Esophagus muscularis mucosa (tissue), 4 donors: Measurements from ENCODE around the gene ZNF629. TPM values are rescaled to one million over a fixed set of nuclear protein-coding genes. Genes with fewer than 3 reads are reported as not detected.

Experiments used
- DNase-seq: peaks from one replicate; pipeline ENCODE4 v3.0.0-alpha.2; 2017; ENCODE audit errors: extremely low spot score
- H3K27ac ChIP-seq, 4 donors: fragments of 200-600 bp; sonication (generic); replicated peaks in 1 of 4; 1 replicate in 3 of 4; 2 replicates in 1 of 4; pipeline ENCODE4 v1.5.1; 2016 to 2019; ENCODE audit warnings: mild to moderate bottlenecking in 1 of 4
- H3K27me3 ChIP-seq, 4 donors: fragments of 200-600 bp; sonication (generic); one replicate each; pipeline versions ENCODE4 v1.5.1 to v1.6.0; 2016 to 2019
- H3K36me3 ChIP-seq, 4 donors: fragments of 200-600 bp; sonication (generic); one replicate each; pipeline ENCODE4 v1.5.1; 2016 to 2019
- H3K4me1 ChIP-seq, 4 donors: fragments of 200-600 bp; sonication (generic); one replicate each; pipeline ENCODE4 v1.5.1; 2016 to 2019
- H3K4me3 ChIP-seq, 4 donors: fragments of 200-600 bp; sonication (generic); 1 replicate in 2 of 4; 2 replicates in 2 of 4; pipeline ENCODE4 v1.5.1; 2016 to 2019; ENCODE audit warnings: mild to moderate bottlenecking in 4 of 4, moderate library complexity in 1 of 4
- H3K9me3 ChIP-seq, 4 donors: fragments of 200-600 bp; sonication (generic); 1 replicate in 3 of 4; 2 replicates in 1 of 4; pipeline ENCODE4 v1.5.1; 2016 to 2019
- EP300 ChIP-seq: sonication (generic); formaldehyde crosslinking; IDR thresholded peaks from one replicate; pipeline ENCODE4 v1.6.1; 2017; ENCODE audit warnings: antibody characterized with exemption
- POLR2A ChIP-seq: fragments of 450-650 bp; IDR thresholded peaks from one replicate; pipeline ENCODE4 v1.6.1; 2017; ENCODE audit warnings: antibody characterized with exemption, moderate library complexity, mild to moderate bottlenecking, low read depth
- POLR2AphosphoS5 ChIP-seq, 2 donors: sonication (generic); formaldehyde crosslinking; IDR thresholded peaks; one replicate each; pipeline ENCODE4 v1.6.1; 2017; ENCODE audit warnings: antibody characterized with exemption in 2 of 2
- WGBS: methylation state at CpG from one replicate; pipeline ENCODE4 v1.1.5; 2018; 5-methylcytosine and 5-hydroxymethylcytosine counted together
- intact Hi-C: fragments of 100-400 bp; cut with DNase I; formaldehyde crosslinking; loops from one replicate; pipeline ENCODE4 v1.15.1; 2023
- total RNA-seq, 4 donors: library from RNA; depleted of rRNA; stranded (reverse); fragments of >200 nt; gene quantifications; one replicate each; pipeline versions ENCODE4 v1.1.0 to v1.2.1, GENCODE V29; 2016
- TF ChIP-seq, protein P1 (sequence below), 3 experiments: fragments of 200-600 bp in 2 of 3; fragments of 450-650 bp in 1 of 3; sonication (generic) in 2 of 3; IDR thresholded peaks; one replicate each; pipeline ENCODE4 v1.5.1; 2017 to 2019; ENCODE audit warnings: antibody characterized with exemption in 3 of 3, mild to moderate bottlenecking in 2 of 3, moderate library complexity in 1 of 3

The ZNF629 gene
- total RNA-seq, 4 donors from 2014 or later, result 10.4 to 17.1 (median 15.4) TPM

DNA sequence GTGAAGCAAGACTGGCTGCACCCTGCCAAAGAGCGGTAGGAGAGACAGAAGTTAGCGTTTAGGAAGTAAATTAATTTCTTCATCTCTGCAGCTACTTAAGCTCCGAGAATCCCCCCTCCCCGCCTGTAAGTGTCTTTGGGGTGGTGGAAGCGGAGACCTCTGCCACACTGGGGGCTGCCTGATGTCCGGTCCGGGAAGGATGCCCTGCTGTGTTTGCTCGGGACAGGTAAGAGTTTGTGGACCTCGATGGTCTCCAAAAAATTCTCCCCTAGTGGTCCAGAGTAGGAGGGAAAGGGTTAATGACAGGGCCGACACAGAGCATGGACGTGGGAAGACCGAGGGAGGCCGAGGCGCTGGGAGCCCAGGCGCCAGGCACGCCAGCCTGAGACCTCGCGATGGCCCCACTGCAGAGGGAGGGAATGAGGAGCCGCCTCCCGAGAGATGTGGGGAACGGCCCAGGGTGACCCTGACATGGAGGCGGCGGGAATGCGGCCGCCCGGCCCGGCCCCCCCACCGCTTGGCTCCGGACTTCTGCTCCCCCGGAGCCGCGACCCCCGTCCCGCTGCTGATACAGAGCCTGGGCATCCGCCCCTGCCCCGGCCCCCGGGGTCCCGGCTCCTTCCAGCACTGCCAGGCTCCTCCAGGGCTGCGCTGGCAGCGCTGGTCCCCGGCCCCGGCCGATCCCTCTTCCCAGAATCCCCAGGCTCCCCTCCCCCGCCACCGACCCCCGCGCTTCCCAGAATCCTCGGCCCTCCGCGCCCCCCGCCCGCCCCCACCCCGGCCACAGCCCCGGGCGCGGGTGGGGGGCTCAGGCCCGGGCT lies 680 bp downstream of the ZNF629 start:
- Histone ChIP-seq H3K4me3 (peak overlapping the region; percentile 77 to 99 (median 98)), H3K4me1 (peaks cover 19 to 39% (median 29%) of the 10 kb centered on the region in 4 donors), H3K36me3 (peaks cover 20 to 39% (median 32%) of the 10 kb centered on the region in 4 donors), H3K9me3 (no peaks in the 10 kb centered on the region), H3K27ac (peak overlapping the region; percentile 91 to 97 (median 94)), H3K27me3 (no peaks in the 10 kb centered on the region)
- 12% methylated on average over 9 of the region's 57 CpGs for WGBS
- TF ChIP-seq, protein P1, sequence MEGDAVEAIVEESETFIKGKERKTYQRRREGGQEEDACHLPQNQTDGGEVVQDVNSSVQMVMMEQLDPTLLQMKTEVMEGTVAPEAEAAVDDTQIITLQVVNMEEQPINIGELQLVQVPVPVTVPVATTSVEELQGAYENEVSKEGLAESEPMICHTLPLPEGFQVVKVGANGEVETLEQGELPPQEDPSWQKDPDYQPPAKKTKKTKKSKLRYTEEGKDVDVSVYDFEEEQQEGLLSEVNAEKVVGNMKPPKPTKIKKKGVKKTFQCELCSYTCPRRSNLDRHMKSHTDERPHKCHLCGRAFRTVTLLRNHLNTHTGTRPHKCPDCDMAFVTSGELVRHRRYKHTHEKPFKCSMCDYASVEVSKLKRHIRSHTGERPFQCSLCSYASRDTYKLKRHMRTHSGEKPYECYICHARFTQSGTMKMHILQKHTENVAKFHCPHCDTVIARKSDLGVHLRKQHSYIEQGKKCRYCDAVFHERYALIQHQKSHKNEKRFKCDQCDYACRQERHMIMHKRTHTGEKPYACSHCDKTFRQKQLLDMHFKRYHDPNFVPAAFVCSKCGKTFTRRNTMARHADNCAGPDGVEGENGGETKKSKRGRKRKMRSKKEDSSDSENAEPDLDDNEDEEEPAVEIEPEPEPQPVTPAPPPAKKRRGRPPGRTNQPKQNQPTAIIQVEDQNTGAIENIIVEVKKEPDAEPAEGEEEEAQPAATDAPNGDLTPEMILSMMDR (IDR thresholded peaks at IDR 0.05), result no peak
- no peak for TF ChIP-seq EP300
- TF ChIP-seq POLR2A, result no peak
- no peak for TF ChIP-seq POLR2AphosphoS5 (IDR thresholded peaks at IDR 0.05)
- no peak for DNase-seq
- intact Hi-C loops, result loop anchor here (2.0 kb wide), 1 partner anchor 18 kb away; no protein-coding TSS in a partner anchor

DNA sequence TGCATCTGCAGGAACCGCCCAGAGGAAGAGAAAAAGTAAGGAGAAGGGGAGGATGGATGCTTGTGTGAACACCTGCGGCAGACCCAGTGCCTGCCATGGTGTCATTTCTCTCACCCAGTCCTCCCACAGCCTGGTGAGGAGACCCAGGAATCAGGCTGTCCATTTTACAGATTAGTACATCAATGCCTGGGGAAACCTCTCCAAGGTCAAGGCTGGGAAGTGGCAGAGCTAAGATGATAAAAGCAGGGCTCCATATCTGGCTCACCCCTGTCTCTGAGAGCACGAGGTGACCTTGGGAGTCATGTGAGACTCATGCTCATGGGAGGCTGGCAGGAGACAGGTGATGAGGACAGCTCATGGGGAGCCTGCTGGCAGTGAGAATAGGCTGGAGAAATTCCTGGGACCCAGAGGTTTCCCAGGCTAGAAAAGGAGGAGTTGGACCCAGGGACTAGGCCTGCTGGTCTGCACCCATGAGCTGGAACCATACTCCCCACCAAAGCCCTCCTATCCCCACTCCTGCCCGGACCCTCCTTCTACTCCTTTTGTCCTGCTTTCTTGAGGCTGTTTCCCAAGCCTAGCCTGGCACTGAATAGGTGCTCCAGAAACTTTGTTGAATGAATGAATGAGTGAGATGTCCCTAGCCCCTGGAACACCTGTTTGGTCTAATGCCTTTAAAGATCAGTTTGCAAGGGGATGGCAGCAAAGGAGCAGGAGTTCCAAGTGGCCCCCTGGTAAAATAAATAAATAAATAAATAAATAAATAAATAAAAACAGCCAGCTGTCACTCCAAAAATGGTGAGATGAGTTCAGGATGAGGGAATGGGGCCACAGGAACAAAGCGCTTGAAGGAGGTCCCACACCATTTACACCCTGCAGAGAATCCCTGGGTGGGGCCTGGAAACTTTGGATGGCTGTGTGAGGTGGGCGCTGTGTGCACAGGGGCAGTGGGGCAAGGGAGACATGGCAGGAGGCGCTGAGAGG lies 1.6 kb downstream of the ZNF629 start:
- no peaks in the 10 kb centered on the region for H3K9me3 ChIP-seq
- H3K4me1 ChIP-seq, result peaks cover 19 to 39% (median 29%) of the 10 kb centered on the region in 4 donors
- H3K27me3 ChIP-seq, result no peaks in the 10 kb centered on the region
- 69% methylated on average over 7 of the region's 7 CpGs for WGBS
- intact Hi-C loops, result loop anchor here (2.0 kb wide), 1 partner anchor 19 kb away; no protein-coding TSS in a partner anchor
- TF ChIP-seq POLR2AphosphoS5 (IDR thresholded peaks at IDR 0.05), result no peak
- no peak for TF ChIP-seq EP300
- TF ChIP-seq POLR2A, result no peak
- TF ChIP-seq, protein P1 (IDR thresholded peaks at IDR 0.05), result no peak
- peak overlapping the region; percentile 77 to 99 (median 98) for H3K4me3 ChIP-seq
- no peak for DNase-seq
- H3K27ac ChIP-seq, result peak overlapping the region; percentile 91 to 97 (median 94)
- H3K36me3 ChIP-seq, result peaks cover 20 to 42% (median 38%) of the 10 kb centered on the region in 4 donors

DNA sequence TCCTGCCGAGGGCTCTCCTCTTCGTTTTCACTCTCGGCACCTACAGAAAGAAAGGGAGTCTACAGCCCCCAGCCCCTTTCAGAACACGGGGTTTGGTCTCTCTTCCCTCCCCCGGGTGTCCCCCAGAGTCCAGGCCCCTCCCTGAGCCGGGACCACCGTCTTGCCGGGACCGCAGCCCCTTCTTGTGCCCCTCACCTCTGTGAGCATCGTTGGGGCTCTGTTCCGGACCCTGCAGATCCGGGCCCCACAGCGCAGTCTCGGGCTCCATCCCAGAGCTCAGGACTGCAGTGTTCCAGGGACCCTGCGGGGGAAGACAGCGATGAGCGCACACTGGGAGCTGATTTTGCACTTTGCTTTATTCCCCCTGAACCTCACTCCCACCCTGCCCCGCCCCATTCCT lies 2.8 kb downstream of the ZNF629 start:
- H3K4me1 ChIP-seq, result peaks cover 19 to 39% (median 29%) of the 10 kb centered on the region in 4 donors
- DNase-seq, result no peak
- no peaks in the 10 kb centered on the region for H3K9me3 ChIP-seq
- no peak for TF ChIP-seq POLR2AphosphoS5 (IDR thresholded peaks at IDR 0.05)
- H3K36me3 ChIP-seq, result peaks cover 20 to 48% (median 38%) of the 10 kb centered on the region in 4 donors
- H3K27me3 ChIP-seq, result no peaks in the 10 kb centered on the region
- intact Hi-C loops, result no loop called here
- WGBS, result 84% methylated on average over 18 of the region's 18 CpGs
- H3K27ac ChIP-seq, result no peak overlapping the region
- H3K4me3 ChIP-seq, result no peak overlapping the region

DNA sequence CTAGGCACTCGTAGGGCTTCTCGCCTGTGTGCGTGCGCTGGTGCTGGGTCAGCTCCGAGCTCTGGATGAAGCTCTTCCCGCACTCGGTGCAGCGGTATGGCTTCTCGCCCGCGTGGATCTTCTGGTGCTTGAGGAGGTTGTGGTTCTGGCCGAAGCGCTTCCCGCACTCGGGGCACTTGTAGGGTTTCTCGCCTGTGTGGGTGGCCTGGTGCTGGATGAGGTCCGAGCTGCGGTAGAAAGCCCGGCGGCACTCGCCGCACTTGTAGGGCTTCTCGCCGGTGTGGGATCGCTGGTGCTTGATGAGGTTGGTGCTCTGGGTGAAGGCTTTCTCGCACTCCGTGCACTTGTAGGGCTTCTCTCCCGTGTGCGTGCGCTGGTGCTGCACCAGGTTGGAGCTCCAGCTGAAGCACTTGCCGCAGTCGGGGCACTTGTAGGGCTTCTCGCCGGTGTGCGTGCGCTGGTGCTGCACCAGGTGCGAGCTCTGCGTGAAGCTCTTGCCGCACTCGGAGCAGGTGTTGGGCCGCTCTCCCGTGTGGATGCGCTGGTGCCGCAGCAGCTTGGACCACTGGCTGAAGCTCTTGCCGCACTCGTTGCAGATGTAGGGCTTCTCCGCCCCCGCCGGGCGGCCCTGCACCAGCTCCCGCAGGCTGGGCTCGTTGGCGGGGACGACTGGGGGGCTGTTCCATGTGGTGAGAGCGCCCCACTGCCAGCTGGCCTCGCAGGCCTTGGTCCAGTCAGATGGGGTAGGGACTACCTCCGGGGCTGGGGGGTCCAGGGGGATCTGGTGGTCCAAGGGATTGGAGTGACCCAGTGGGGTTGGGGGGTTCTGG lies 3.5 kb downstream of the ZNF629 start:
- TF ChIP-seq POLR2A (no peak), EP300 (no peak), POLR2AphosphoS5 (IDR thresholded peaks at IDR 0.05) (no peak)
- TF ChIP-seq, protein P1 (IDR thresholded peaks at IDR 0.05), result no peak
- Histone ChIP-seq H3K9me3 (no peaks in the 10 kb centered on the region), H3K4me1 (peaks cover 19 to 44% (median 32%) of the 10 kb centered on the region in 4 donors), H3K4me3 (no peak overlapping the region), H3K27ac (no peak overlapping the region), H3K36me3 (peaks cover 20 to 48% (median 38%) of the 10 kb centered on the region in 4 donors), H3K27me3 (no peaks in the 10 kb centered on the region)
- DNase-seq, result no peak
- 98% methylated on average over 36 of the region's 57 CpGs for WGBS
- intact Hi-C loops, result no loop called here
